ENCODE results near the gene DIP2B. TPM values are rescaled to one million over a fixed set of nuclear protein-coding genes. Genes with fewer than 3 reads are reported as not detected.

DIP2B gene
- total and polyA plus RNA-seq, 2 donors from 2014 or later: 4.6 to 23.3 TPM

DNA sequence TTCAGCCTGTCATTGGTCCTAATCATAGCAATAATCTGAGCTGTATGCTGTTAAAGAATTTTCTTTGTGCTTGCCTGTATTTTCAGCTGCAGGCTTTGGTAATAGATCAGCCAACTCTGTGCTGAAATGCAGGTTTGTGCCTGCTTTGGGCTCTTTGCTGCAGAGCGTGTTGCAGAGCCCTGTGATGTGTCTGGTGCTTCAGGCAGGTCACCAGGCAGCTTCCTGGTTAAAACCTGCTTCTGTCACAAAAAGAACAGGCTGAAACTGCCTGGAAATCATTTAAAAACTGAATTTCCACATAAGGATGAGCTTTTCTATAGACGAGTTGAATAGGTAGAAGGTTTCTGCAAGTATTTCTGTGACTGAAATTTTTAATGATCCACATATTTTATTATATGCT lies 3.1 kb downstream of the DIP2B start:
- TF ChIP-seq, protein P1, sequence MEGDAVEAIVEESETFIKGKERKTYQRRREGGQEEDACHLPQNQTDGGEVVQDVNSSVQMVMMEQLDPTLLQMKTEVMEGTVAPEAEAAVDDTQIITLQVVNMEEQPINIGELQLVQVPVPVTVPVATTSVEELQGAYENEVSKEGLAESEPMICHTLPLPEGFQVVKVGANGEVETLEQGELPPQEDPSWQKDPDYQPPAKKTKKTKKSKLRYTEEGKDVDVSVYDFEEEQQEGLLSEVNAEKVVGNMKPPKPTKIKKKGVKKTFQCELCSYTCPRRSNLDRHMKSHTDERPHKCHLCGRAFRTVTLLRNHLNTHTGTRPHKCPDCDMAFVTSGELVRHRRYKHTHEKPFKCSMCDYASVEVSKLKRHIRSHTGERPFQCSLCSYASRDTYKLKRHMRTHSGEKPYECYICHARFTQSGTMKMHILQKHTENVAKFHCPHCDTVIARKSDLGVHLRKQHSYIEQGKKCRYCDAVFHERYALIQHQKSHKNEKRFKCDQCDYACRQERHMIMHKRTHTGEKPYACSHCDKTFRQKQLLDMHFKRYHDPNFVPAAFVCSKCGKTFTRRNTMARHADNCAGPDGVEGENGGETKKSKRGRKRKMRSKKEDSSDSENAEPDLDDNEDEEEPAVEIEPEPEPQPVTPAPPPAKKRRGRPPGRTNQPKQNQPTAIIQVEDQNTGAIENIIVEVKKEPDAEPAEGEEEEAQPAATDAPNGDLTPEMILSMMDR (IDR thresholded peaks at IDR 0.05; ENCODE audit: borderline replicate concordance, extremely low read depth, insufficient read depth): no peak
- Histone ChIP-seq H3K9me3 (ENCODE audit: control insufficient read depth in 2 of 3, insufficient read depth in 1 of 3, low read length in 3 of 3) (no peaks in the 10 kb centered on the region), H3K27me3 (ENCODE audit: control insufficient read depth, insufficient read depth, low read length) (no peaks in the 10 kb centered on the region), H3K27ac (ENCODE audit: low read depth in 2 of 2, low read length in 2 of 2) (no peak overlapping the region), H3K4me3 (ENCODE audit: low read length in 3 of 3) (no peak overlapping the region), H3K36me3 (ENCODE audit: control insufficient read depth in 2 of 3, insufficient read depth in 3 of 3, low read length in 3 of 3) (no peaks in the 10 kb centered on the region), H3K9ac (ENCODE audit: low read length in 3 of 3) (no peak overlapping the region), H3K4me1 (ENCODE audit: control insufficient read depth in 2 of 3, insufficient read depth in 2 of 3, low read depth in 1 of 3, low read length in 3 of 3) (peaks cover 0 to 18% (median 14%) of the 10 kb centered on the region in 3 donors)
- DNase-seq (no peak), FAIRE-seq (no peak)
- intact Hi-C loops (cut with DNase I): no loop called here

DNA sequence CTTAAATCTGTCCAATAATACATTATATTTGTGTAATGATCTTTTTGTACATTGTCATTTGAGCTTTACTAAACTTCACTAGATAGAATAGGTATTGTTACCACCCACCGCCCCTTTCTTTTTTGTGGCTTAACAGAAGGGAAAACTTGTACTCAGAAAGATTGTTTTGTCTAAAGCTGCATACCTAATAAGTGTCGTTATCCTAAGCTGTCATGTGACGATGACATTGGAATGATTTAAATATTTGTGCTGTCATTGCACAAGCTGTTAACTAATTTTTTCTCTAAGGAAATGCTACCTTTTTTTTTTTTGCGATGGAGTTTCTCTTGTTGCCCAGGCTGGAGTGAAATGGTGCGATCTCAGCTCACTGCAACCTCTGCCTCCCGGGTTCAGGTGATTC lies 3.6 kb downstream of the DIP2B start:
- no peaks in the 10 kb centered on the region for H3K9me3 ChIP-seq (ENCODE audit: control insufficient read depth in 2 of 3, insufficient read depth in 1 of 3, low read length in 3 of 3)
- no peak overlapping the region for H3K27ac ChIP-seq (ENCODE audit: low read depth in 2 of 2, low read length in 2 of 2)
- intact Hi-C loops (cut with DNase I): no loop called here
- no peaks in the 10 kb centered on the region for H3K27me3 ChIP-seq (ENCODE audit: control insufficient read depth, insufficient read depth, low read length)
- no peak for FAIRE-seq
- H3K9ac ChIP-seq (ENCODE audit: low read length in 3 of 3): no peak overlapping the region
- H3K4me3 ChIP-seq (ENCODE audit: low read length in 3 of 3): no peak overlapping the region
- no peak for DNase-seq
- H3K36me3 ChIP-seq (ENCODE audit: control insufficient read depth in 2 of 3, insufficient read depth in 3 of 3, low read length in 3 of 3): no peaks in the 10 kb centered on the region
- TF ChIP-seq, protein P1 (IDR thresholded peaks at IDR 0.05; ENCODE audit: borderline replicate concordance, extremely low read depth, insufficient read depth): no peak
- peaks cover 0 to 18% (median 14%) of the 10 kb centered on the region in 3 donors for H3K4me1 ChIP-seq (ENCODE audit: control insufficient read depth in 2 of 3, insufficient read depth in 2 of 3, low read depth in 1 of 3, low read length in 3 of 3)

DNA sequence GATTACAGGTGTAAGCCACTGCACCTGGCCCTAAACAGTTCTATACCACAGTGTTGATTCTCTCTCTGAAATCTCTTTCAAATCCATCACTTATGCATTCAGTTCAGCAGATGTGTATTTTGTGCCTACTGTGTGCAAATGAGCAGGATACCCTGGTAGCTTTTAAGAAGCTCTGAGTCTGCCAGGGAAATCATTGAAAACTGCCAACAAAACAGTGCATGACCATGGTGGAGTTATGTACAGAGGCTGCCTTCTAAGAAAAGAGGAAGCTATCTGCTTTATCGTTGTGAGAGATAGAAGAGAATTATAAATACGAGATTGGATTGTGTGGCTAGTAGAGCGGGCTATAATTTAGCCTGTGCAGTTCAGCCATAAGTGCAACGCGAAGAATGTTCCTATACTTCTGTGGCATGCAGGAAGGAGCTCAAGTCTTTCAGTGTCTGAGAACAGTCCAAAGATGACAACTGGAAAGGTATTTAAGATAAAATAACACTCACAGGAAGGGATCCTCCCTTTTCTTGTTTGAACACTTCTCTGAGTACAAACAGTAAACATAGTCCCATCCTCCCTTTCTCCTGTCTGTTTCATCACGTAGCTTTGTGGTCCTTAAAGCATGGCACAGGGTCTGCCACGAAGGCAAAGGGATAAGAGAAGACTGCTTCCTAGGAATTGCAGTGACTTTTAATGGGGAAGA lies 4.3 kb downstream of the DIP2B start:
- Histone ChIP-seq H3K9me3 (ENCODE audit: control insufficient read depth in 2 of 3, insufficient read depth in 1 of 3, low read length in 3 of 3) (no peaks in the 10 kb centered on the region), H3K27ac (ENCODE audit: low read depth in 2 of 2, low read length in 2 of 2) (peak overlapping the region in 1 of 2 donors; percentile 38), H3K4me3 (ENCODE audit: low read length in 3 of 3) (no peak overlapping the region), H3K4me1 (ENCODE audit: control insufficient read depth in 2 of 3, insufficient read depth in 2 of 3, low read depth in 1 of 3, low read length in 3 of 3) (peaks cover 0 to 18% (median 14%) of the 10 kb centered on the region in 3 donors), H3K9ac (ENCODE audit: low read length in 3 of 3) (no peak overlapping the region), H3K36me3 (ENCODE audit: control insufficient read depth in 2 of 3, insufficient read depth in 3 of 3, low read length in 3 of 3) (no peaks in the 10 kb centered on the region), H3K27me3 (ENCODE audit: control insufficient read depth, insufficient read depth, low read length) (no peaks in the 10 kb centered on the region)
- DNase-seq (no peak), FAIRE-seq (no peak)
- TF ChIP-seq, protein P1 (IDR thresholded peaks at IDR 0.05; ENCODE audit: borderline replicate concordance, extremely low read depth, insufficient read depth): no peak
- intact Hi-C loops (cut with DNase I): no loop called here
